ENCODE data around the gene SBF2.
"Not testable (repeated sequence)": the region's sequence is repeated elsewhere in the genome, so short reads cannot be mapped to it uniquely, and the experiment has no call there.

Gene SBF2

GRCh38 chr11:9953994-9954626 is 339.9 kb downstream of the SBF2 start:
- DNase-seq (ENCODE audit: low read depth), result no peak

- DNase-seq (ENCODE audit: low read depth), result no peak
Observed at GRCh38 chr11:9952511-9953196, 341.4 kb downstream of the SBF2 start.

- DNase-seq (ENCODE audit: low read depth), result no peak
Observed at GRCh38 chr11:9951807-9952206, 342.2 kb downstream of the SBF2 start.

- no peak for DNase-seq (ENCODE audit: low read depth)
Observed at GRCh38 chr11:9950462-9950861, 343.6 kb downstream of the SBF2 start.

- DNase-seq (ENCODE audit: low read depth), result no peak
Observed at GRCh38 chr11:9947231-9947864, 346.7 kb downstream of the SBF2 start.

- not testable (repeated sequence) for DNase-seq (ENCODE audit: low read depth)
Observed at GRCh38 chr11:9945680-9946079, 348.3 kb downstream of the SBF2 start.

GRCh38 chr11:9943386-9944110 is 350.5 kb downstream of the SBF2 start:
- DNase-seq (ENCODE audit: low read depth), result peak; percentile 58

- DNase-seq (ENCODE audit: low read depth), result no peak
Observed at GRCh38 chr11:9941991-9942390, 352.0 kb downstream of the SBF2 start.

- not testable (repeated sequence) for DNase-seq (ENCODE audit: low read depth)
Observed at GRCh38 chr11:9939150-9939549, 354.9 kb downstream of the SBF2 start.

GRCh38 chr11:9936754-9937153 is 357.3 kb downstream of the SBF2 start:
- no peak for DNase-seq (ENCODE audit: low read depth)

GRCh38 chr11:9932843-9933242 is 361.2 kb downstream of the SBF2 start:
- DNase-seq (ENCODE audit: low read depth), result not testable (repeated sequence)

- DNase-seq (ENCODE audit: low read depth), result not testable (repeated sequence)
Observed at GRCh38 chr11:9930562-9931331, 363.3 kb downstream of the SBF2 start.

- DNase-seq (ENCODE audit: low read depth), result no peak
Observed at GRCh38 chr11:9927670-9928069, 366.3 kb downstream of the SBF2 start.

GRCh38 chr11:9923280-9923679 is 370.7 kb downstream of the SBF2 start:
- no peak for DNase-seq (ENCODE audit: low read depth)

- DNase-seq (ENCODE audit: low read depth), result peak; percentile 30
Observed at GRCh38 chr11:9922806-9923205, 371.2 kb downstream of the SBF2 start.

GRCh38 chr11:9916480-9916879 is 377.5 kb downstream of the SBF2 start:
- DNase-seq (ENCODE audit: low read depth), result no peak

- no peak for DNase-seq (ENCODE audit: low read depth)
Observed at GRCh38 chr11:9914064-9914463, 380.0 kb downstream of the SBF2 start.

- DNase-seq (ENCODE audit: low read depth), result peak; percentile 99
Observed at GRCh38 chr11:9905960-9906791, 387.8 kb downstream of the SBF2 start.

GRCh38 chr11:9905501-9905951 is 388.5 kb downstream of the SBF2 start:
- no peak for DNase-seq (ENCODE audit: low read depth)

- no peak for DNase-seq (ENCODE audit: low read depth)
Observed at GRCh38 chr11:9903579-9903978, 390.4 kb downstream of the SBF2 start.

- no peak for DNase-seq (ENCODE audit: low read depth)
Observed at GRCh38 chr11:9901943-9902342, 392.1 kb downstream of the SBF2 start.
